Heart left ventricle (tissue), 16 donors: Measurements from ENCODE around the gene TRPM3. TPM values are rescaled to one million over a fixed set of nuclear protein-coding genes. Genes with fewer than 3 reads are reported as not detected.

ENCODE experiments used
- ATAC-seq, 4 donors: fragments of 200-7000 bp; cut with Tn5 transposase; one replicate each; pipeline ENCODE4 v1.9.1; 2020 to 2022; ENCODE audit warnings: moderate library complexity in 4 of 4, mild to moderate bottlenecking in 3 of 4, moderate number of reproducible peaks in 1 of 4
- DNase-seq, 5 donors: peaks; one replicate each; pipeline ENCODE4 v3.0.0-alpha.2; 2020
- H3K27ac ChIP-seq, 12 donors: fragments of 200-600 bp; sonication (generic) in 4 of 12; one replicate each; pipeline versions ENCODE4 v1.5.0 to v1.8.0; 2016 to 2022; ENCODE audit warnings: mild to moderate bottlenecking in 2 of 12
- H3K27me3 ChIP-seq, 9 donors: fragments of 200-600 bp; sonication (generic) in 2 of 9; one replicate each; pipeline versions ENCODE4 v1.5.1 to v1.8.0; 2016 to 2022; ENCODE audit warnings: mild to moderate bottlenecking in 3 of 9
- H3K36me3 ChIP-seq, 9 donors: fragments of 200-600 bp; sonication (generic) in 2 of 9; one replicate each; pipeline versions ENCODE4 v1.5.0 to v1.8.0; 2018 to 2022; ENCODE audit warnings: mild to moderate bottlenecking in 2 of 9
- H3K4me1 ChIP-seq, 12 donors: fragments of 200-600 bp; sonication (generic) in 4 of 12; one replicate each; pipeline versions ENCODE4 v1.5.0 to v1.8.0; 2016 to 2022; ENCODE audit warnings: mild to moderate bottlenecking in 3 of 12
- H3K4me3 ChIP-seq, 12 donors: fragments of 200-600 bp; sonication (generic) in 4 of 12; one replicate each; pipeline versions ENCODE4 v1.5.0 to v1.8.0; 2017 to 2022; ENCODE audit warnings: mild to moderate bottlenecking in 9 of 12, moderate library complexity in 4 of 12
- H3K9me3 ChIP-seq, 12 donors: fragments of 200-600 bp; sonication (generic) in 4 of 12; one replicate each; pipeline versions ENCODE4 v1.5.0 to v1.8.0; 2016 to 2022; ENCODE audit warnings: mild to moderate bottlenecking in 1 of 12
- CTCF ChIP-seq, 12 donors: fragments of 200-600 bp; sonication (generic) in 4 of 12; IDR thresholded peaks; one replicate each; pipeline versions ENCODE4 v1.5.0 to v1.8.0; 2018 to 2022; ENCODE audit warnings: antibody characterized with exemption in 12 of 12, mild to moderate bottlenecking in 5 of 12
- POLR2A ChIP-seq, 2 donors: fragments of 450-650 bp; IDR thresholded peaks; one replicate each; pipeline ENCODE4 v1.6.1; 2017; ENCODE audit warnings: antibody characterized with exemption in 2 of 2, mild to moderate bottlenecking in 2 of 2, moderate library complexity in 2 of 2
- WGBS, 4 donors: extraction: QIAGEN DNeasy Blood & Tissue Kit in 2 of 4; methylation state at CpG; one replicate each; pipeline versions ENCODE4 v1.1.5 to v1.1.7; 2013 to 2018; 5-methylcytosine and 5-hydroxymethylcytosine counted together
- intact Hi-C, 10 donors: fragments of 100-400 bp; cut with DNase I; formaldehyde crosslinking; loops; one replicate each; pipeline versions ENCODE4 v1.11.1 to v1.14.2; 2022
- polyA plus RNA-seq, 2 donors: library from polyadenylated mRNA; stranded (reverse); fragments of 200-250 nt; gene quantifications; one replicate each; pipeline ENCODE4 v1.2.3, GENCODE V29; 2013
- total RNA-seq, 9 donors: library from RNA; depleted of rRNA in 2 of 9; stranded (reverse); fragments of >200 nt in 2 of 9; fragmentation: NEBNext Ultra II Directional in 3 of 9; extraction: Animal tissue kit (Norgen Biotek cat#: 25700) in 3 of 9; gene quantifications; one replicate each; pipeline versions ENCODE4 v1.1.0 to v1.2.4, GENCODE V29; 2016 to 2023
- donor health status: ischemic (EF 13 %, LVEDD 7.1; RV severe dilation, severe dysfunction).
- donor health status: healthy with polysubstance abuse.
- donor health status: DM: no; HTN: yes; CAD: no.
- donor health status: DM: no; HTN: no; CAD: no.
- donor health status: ischemic (EF 25% LVEDD 6.9; RV normal size, moderate dysfunction).
- donor health status: ischemic (EF 25% LVEDD 5.7; RV mildly dilated, moderate dysfunction).
- donor health status: healthy.
- donor health status: DM: yes; HTN: yes; CAD: no.
- donor health status: ischemic (EF 35%, LVEDD 5.7; RV mildly dilated, moderate dysfunction).
- donor health status: nonischemic (EF 11% LVEDD 7.7; RV severe dilation, severe dysfunction).
- donor health status: DM: yes; HTN: yes; CAD: no.
- donor health status: PGD.
- donor health status: ischemic (EF 29% LVEDD 5.4; RV normal size, mild dysfunction).
- donor health status: nonischemic (EF 23%, LVEDD 6.1; RV moderate dilation, normal function).

The TRPM3 gene
- total and polyA plus RNA-seq, 11 donors = 0.02 to 0.91 (median 0.10) TPM; not detected in 1

GRCh38 chr9:70816316-70816715 is 305.1 kb downstream of the TRPM3 start:
- ATAC-seq (no peak), DNase-seq (no peak)
- no peak overlapping the region for H3K4me3 ChIP-seq
- TF ChIP-seq CTCF (IDR thresholded peaks at IDR 0.05) = no peak
- no peak for TF ChIP-seq POLR2A (IDR thresholded peaks at IDR 0.05)
- H3K27me3 ChIP-seq = no peaks in the 10 kb centered on the region
- H3K36me3 ChIP-seq = no peaks in the 10 kb centered on the region
- H3K27ac ChIP-seq = no peak overlapping the region
- no peaks in the 10 kb centered on the region for H3K9me3 ChIP-seq
- 80 to 87% (median 87%) methylated on average over 1 of the region's 1 CpG for WGBS, 4 donors
- intact Hi-C loops = no loop called here
- no peaks in the 10 kb centered on the region for H3K4me1 ChIP-seq

- H3K4me3 ChIP-seq = no peak overlapping the region
- H3K4me1 ChIP-seq = no peaks in the 10 kb centered on the region
- no peak overlapping the region for H3K27ac ChIP-seq
- no peak for ATAC-seq
- intact Hi-C loops = no loop called here
- H3K36me3 ChIP-seq = no peaks in the 10 kb centered on the region
- TF ChIP-seq CTCF (IDR thresholded peaks at IDR 0.05) (no peak), POLR2A (IDR thresholded peaks at IDR 0.05) (no peak)
- H3K9me3 ChIP-seq = no peaks in the 10 kb centered on the region
- WGBS, 4 donors = 56 to 73% (median 70%) methylated on average over 2 of the region's 2 CpGs
- no peaks in the 10 kb centered on the region for H3K27me3 ChIP-seq
- no peak for DNase-seq
Observed at GRCh38 chr9:70814597-70814996, 306.8 kb downstream of the TRPM3 start.

- no peaks in the 10 kb centered on the region for H3K36me3 ChIP-seq
- no peak for ATAC-seq
- DNase-seq = no peak
- TF ChIP-seq CTCF (IDR thresholded peaks at IDR 0.05) = no peak
- no peak for TF ChIP-seq POLR2A (IDR thresholded peaks at IDR 0.05)
- H3K27ac ChIP-seq = no peak overlapping the region
- no peaks in the 10 kb centered on the region for H3K4me1 ChIP-seq
- intact Hi-C loops = no loop called here
- no peaks in the 10 kb centered on the region for H3K27me3 ChIP-seq
- WGBS, 4 donors = 91 to 95% (median 93%) methylated on average over 2 of the region's 2 CpGs
- no peaks in the 10 kb centered on the region for H3K9me3 ChIP-seq
- H3K4me3 ChIP-seq = no peak overlapping the region
Observed at GRCh38 chr9:70813141-70813540, 308.3 kb downstream of the TRPM3 start.

DNA sequence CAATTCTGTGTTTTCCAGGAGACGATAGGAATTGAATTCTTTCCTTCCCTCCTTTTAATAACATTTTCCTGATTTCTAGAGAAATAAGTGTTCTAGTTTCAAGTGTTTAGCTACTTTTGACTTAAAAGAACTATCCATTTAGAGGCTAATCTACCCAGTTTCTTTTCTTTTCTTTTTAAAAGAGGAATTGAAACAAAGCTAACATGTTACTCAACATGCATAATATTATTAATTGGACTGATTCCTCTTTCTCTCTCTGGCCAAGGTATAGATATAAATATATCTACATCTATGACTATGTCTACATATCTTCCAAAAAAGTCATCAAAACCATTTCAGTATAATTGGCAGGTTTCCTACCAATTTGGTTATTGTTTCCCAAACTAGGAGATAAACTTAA is 309.8 kb downstream of the TRPM3 start:
- 76 to 95% (median 84%) methylated on average over 1 of the region's 1 CpG for WGBS, 4 donors
- H3K36me3 ChIP-seq = no peaks in the 10 kb centered on the region
- TF ChIP-seq CTCF (IDR thresholded peaks at IDR 0.05) = no peak
- TF ChIP-seq POLR2A (IDR thresholded peaks at IDR 0.05) = no peak
- H3K27me3 ChIP-seq = no peaks in the 10 kb centered on the region
- DNase-seq = no peak
- ATAC-seq = no peak
- no peaks in the 10 kb centered on the region for H3K4me1 ChIP-seq
- no peaks in the 10 kb centered on the region for H3K9me3 ChIP-seq
- intact Hi-C loops = no loop called here
- H3K4me3 ChIP-seq = no peak overlapping the region
- H3K27ac ChIP-seq = no peak overlapping the region
